ENCODE results near the gene GRIP2.
A peak's percentile ranks its signal among the peaks of the same experiment; 100 is the strongest.

GRIP2 gene

DNA sequence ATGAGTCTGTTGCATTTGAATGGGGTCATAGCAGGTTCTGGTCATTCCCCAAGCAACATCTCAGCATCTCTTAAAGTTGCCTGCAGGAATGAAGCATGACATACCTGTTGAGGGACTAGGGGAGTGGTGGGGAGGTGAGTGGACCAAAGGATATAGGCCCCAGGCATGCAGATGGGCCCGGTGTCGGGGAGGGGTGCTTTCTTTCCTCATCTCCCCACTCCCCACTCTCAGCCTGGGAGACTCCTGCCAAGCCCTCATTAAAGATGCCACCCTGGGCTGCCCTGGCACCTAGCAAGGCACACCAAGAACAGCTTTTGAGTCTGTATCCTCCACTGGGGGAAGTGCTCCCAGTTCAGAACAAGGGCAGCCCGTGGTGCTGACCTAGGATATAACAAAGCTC, 54.2 kb downstream of the GRIP2 start:
- no peak for DNase-seq (ENCODE audit: low read depth in 2 of 2)

DNA sequence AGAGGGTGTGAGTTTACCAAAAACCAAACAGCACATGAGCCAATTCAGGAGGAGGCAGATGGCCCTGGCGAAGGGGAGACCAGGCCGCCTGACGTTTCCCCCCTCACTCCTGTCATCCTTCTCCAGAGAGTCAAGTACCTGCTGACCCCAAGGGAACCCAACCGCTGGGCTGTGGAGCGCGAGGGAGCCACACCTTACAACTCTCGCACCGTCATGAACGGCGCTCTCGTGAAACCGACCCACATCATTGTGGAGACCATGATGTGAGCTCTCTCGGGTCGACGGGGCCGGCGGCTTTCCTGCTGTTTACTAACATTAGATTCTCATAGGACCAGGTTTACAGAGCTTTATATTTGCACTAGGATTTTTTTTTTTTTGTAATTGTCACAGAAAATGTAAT, 55.4 kb downstream of the GRIP2 start:
- no peak for DNase-seq (ENCODE audit: low read depth in 2 of 2)

DNA sequence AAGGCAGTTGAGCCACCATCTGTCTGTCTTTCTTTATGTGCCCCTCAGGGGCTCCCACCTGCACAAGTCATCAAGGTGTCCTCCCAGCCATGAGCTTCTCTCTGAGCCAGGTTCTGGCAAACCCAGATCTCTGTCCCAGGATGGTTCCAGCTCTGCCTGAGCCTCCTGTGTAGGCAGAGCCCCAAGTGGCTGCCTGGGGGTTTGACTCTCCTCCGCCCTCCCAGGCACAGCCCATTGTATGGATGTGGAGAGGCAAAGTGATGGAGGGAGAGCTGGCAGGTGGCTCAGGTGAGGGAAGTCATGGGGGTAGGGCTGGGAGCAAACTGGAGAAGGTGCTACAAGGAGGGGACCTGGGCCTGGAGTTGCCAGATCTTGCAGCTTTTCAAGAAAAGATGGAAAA, 56.9 kb downstream of the GRIP2 start:
- no peak for DNase-seq (ENCODE audit: low read depth in 2 of 2)

DNA sequence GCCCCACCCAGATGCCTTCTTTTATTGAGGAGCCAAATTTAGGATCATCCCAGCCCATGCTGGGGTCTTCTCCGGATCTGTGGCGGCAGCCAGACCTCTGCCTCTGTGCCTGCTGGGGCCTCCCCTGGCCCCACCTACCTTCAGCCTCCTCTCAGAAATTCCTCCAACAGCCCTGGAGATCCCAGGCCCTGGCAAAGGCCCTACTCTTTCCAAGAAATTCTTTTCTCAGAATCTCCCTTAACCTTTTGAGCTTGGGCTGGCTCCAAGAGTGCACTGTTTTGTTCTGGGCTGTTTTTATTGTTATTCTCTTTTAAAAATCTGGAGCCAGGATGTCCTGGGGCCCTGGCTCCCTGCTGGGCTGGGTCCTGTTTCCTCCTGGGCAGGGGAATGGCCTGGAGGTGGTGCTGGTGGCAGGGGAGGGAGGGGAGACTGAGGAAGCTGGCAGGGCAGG, 57.8 kb downstream of the GRIP2 start:
- DNase-seq (ENCODE audit: low read depth in 2 of 2): no peak

DNA sequence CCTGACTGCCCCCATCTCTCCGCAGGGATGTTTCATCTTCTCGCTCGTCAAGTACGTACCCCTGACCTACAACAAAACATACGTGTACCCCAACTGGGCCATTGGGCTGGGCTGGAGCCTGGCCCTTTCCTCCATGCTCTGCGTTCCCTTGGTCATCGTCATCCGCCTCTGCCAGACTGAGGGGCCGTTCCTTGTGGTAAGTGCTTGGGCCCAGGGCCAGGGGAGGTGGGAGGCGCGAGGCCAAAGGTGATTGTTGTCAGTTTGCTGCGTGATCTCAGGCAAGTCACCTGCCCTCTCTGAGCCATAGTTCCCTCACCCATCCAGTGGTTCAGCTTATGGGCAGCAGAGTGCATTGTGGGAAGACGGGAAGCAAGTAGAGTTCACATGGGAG, 58.5 kb downstream of the GRIP2 start:
- DNase-seq (ENCODE audit: low read depth in 2 of 2): no peak

DNA sequence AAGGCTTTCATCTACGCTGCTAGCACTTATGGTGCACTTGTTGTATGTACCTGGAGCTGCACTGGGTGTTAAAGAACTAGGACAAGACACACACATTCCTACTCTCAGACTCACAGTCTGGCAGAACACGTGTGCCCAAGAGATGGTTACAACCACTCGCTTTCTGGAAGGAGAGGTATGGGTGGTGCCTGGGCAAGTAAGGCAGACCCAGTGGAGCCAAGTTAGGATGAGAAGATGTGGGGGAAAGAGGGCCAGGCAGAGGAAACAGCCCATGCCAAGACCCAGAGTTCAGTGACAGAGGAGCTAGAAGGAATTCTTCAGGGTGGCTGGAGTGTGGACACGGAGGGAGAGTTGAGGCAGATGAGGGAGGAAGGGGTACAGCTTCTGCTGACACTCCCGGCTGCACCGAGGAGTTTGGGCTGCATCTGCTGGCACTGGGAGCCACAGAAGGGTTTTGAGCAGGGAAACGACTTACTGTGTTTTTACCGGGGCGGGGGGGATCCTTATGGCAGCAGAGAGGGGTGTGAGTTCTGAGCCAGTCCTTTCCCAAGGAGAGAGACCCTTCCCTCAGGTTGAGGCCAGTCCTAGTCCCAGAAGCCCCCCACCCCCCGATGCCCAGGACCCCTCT, 59.0 kb downstream of the GRIP2 start:
- DNase-seq (ENCODE audit: low read depth in 2 of 2): no peak

DNA sequence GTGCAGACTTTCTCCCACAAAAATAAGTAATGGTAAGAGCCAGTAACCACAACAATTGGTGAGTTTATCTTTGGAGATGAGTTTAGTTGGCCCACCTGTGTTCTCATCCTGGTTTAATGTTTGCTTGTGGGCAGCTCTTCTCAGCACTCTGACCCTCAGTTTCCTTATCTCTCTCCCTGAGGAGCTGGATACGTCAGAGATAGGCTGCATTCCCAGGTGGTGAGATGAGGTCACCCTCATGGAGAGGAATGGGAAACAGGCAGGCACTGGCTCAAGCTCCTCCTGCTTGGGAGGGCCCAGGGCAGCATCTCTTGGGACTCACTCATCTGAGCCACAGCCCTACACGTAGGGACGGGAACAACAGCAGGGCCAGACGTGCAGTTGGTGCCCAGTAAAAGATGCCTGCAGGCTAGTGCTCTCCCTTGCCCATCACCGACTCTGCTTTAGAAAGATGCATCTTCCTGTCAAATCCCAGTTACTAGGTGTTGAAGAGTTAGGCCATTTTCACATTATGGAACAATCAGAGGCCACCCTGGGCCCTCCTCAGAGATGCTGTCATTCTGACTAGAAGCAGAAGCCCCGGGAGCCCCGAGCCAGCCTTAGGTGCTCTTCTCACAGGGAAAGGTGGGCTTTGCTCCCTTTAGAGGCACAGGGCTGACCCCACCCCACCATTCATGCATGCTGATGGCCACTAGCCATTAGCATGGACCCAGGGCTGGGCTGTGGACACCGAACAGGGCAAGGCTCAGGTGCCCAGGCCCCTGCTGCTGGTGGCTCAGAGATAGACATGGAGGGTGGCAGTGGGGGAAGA, 59.7 kb downstream of the GRIP2 start:
- DNase-seq (ENCODE audit: low read depth in 2 of 2): no peak

DNA sequence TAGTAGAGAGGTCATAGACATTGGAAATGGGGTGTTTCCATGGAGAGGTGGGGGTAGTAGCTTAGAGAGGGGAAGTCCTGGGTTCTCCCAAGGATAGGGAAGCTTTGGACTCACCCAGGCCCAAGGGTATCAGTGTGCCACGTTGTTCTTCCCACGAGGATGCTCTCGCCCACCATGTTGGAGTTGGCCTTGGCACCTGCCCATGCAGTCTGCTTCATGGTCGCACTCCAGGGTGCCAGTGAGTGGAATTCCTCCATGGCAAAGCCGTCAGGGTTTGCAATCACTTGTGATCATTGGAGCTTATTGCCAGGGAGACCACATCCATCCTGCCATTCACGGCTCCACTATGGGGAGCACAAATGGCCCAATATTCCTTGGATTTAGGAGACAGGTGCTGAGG, 60.6 kb downstream of the GRIP2 start:
- no peak for DNase-seq (ENCODE audit: low read depth in 2 of 2)

DNA sequence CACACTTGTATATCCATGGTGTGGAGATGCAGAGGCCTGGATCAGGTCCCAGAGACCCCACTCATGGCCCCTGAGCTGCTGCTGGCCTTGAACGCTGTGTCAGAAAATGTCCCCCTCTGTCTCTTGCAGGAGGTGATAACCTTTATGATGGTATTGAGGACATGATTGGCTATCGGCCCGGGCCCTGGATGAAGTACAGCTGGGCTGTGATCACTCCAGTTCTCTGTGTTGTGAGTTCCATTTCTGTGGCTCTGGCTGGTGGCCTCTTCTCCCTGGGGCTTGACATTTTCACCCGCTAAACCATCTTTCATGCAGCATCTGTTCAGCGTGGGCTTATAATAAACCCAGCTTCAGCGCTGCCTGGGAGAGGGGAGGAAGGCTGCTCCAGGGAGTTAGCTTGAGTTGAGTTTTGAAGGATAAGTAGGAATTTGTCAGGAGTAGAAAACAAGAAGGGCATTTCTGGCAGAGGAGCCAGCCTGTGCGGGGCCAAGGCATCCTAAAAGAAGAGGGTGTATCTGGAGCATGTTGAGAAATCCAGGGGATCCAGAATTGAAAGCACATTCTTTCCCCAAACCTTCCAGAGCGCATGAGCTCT, 61.1 kb downstream of the GRIP2 start:
- DNase-seq (ENCODE audit: low read depth in 2 of 2): no peak

DNA sequence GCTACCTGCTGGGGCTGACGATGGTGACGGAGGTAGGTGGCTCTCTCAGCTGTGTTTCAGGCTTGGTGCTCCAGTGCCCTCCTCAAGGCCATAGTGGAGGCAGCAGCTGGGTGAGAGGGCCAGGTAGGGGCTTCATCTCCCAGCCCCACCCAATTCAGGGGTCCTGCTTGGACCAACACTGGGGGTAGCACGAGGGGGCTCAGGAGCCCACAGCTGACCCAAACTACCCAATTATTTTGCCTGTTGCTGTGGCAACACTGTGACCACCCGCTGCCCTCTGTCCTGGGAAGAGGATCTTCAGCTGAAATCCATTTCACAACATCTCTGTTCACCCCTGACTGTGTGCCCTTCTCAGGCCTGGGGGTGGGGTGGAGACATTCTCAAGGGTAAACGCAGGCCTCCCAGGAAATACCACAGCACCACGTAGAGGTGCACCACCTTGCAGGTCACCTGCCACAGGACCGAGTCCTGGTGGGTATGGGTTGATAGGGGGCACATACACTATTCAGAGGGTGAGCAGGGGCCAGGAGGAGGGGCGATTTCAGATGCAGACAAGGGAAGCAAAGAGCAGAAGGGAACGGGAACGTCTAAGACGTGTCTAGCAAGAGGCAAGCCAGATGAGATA, 62.7 kb downstream of the GRIP2 start:
- DNase-seq (ENCODE audit: low read depth in 2 of 2): no peak

DNA sequence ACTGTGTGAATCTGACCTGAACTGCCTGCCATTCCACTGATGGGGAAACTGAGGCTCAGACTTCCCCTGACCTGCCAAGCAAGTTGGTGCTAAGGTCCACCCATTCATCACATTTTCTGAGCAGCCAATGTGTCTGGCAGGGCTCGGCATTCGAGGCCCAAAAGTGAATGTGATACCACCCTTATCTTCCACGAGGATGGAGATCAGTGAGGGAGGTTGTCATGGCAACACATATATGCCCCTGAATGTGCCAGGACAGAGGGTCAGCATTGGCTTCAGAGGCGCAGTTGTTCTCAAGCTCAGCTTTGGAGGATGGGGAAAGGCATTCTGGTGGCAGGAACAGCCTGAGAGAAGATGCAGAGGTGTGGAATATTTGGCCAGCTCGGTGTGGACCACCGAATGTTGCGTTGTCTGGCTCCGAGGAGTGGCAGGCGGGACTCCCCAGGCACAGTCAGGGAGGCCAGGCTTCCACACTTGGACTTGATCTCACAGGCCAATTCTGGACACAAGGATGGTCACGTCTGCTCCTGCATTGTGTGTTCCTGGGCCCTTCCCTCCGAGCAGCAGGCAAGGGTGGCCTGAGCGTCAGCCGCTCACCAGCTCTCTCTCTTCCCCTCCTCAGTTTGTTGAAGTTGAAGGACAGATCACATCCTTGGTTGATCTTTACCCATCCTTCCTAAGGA, 63.4 kb downstream of the GRIP2 start:
- no peak for DNase-seq (ENCODE audit: low read depth in 2 of 2)

DNA sequence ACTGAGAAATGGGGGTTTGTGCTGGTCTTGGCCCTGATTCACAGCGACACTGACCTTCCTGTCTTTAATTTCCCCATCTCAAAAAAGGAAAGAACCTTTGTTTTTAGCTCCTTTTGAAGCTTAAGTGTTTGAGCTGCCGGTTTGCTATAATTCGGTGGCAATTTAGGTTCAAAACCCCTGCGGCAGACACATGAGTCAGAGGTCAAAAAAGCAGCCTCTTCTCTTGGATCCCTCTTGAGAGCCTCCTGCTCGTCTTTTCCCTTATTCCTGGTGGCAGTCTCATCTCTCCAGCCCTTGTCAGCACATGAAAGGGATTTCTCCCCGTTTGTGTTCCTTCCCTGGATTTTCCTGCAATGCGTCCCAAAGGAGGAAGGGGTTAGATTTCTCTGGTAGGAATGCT, 64.5 kb downstream of the GRIP2 start:
- DNase-seq (ENCODE audit: low read depth in 2 of 2): no peak

DNA sequence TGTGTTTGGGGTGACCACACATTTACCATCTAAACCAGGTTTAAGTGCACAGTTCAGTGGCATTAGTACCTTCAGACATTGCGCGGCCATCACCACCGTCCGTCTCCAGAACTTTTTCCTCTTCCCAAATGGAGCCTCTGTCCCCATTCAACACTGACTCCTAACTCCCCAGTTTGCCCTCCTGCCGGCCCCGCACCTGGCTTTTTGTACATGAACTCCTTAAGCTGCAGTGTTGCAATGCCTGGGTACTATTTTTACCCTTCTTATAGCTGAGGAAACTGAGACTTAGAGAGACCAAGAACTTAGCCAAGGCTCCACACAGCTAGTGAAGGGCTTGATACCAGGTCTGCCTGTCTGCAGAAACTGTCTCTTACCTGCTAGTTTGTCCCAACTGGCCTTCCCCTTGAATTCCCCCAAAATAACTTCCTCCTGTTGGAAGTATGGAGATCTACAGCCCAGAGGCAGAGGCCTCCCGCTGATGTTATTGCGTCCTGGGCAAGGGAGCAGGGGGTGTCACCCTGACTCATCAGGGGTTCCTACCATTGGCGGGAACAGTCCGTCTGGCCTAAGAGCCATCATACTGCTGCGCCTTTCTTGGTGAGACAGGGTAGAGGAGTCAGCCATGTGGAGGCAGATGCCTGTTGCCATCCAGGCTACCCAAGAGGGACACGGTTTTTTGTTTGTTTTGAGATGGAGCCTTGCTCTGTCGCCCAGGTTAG, 65.6 kb downstream of the GRIP2 start:
- DNase-seq (ENCODE audit: low read depth in 2 of 2): no peak

DNA sequence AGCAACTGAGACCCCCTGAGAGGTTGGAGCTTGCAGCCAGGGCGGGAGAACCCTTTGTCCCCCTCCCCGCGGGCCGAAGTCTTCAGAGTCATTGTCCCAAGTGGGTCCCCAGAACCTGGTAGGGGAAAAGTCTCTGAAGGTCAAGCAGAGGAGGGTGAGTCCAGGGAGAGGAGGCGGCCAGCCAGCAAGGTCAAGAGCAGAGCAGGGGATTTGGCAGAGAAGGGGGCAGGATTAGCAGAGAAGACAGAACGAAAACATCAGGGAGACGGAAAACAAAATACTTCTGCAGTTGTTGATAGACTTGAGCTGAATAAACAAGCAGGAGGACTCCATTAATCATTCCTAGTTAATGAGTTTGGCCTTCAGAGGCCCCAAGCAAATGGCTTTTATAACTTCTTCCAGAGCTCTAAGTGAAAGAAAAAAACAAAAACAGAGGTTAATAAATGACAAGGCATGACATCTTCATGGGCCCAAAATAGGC, 66.7 kb downstream of the GRIP2 start:
- no peak for DNase-seq (ENCODE audit: low read depth in 2 of 2)

DNA sequence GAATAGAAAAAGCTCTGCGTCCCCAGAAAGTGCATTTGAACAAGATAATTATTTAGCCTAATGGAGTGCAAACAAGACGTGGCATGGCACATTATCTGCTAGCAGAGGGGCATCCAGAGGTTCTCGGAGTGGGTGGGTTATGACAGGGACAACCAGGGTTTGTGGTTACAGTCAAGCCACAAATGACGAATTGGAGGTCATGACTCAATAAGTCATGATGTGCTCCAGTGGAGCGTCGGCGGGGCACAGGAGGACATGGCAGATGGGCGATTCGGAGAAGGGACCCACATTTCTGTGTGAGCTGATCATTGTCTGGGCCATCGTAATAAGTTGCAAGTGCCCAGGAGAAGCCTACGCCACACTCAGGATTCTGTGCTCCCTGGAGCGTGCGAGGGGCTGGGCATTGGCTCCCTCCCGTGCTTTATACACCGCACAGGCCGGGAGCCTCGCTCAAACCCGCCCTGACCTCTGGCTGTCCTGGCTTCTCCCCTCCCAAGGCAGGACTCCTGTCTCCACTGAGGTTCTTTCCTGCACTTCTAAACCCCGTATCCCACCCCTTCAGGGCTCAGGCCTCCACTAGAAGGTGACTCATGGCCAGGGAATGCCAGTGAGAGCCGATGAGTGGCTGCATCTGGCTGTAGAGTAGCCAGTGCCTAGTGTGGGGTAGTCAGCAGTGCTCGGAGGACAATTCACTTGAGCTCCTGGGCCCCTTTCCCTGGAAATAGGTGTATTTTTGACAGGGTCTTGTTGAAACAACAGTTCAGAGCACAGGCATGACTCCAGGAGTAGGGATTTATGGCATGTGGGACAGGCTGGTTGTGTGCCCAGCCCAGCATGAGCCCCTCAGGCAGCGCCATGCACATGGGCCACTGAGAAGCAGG, 67.4 kb downstream of the GRIP2 start:
- DNase-seq (ENCODE audit: low read depth in 2 of 2): no peak

DNA sequence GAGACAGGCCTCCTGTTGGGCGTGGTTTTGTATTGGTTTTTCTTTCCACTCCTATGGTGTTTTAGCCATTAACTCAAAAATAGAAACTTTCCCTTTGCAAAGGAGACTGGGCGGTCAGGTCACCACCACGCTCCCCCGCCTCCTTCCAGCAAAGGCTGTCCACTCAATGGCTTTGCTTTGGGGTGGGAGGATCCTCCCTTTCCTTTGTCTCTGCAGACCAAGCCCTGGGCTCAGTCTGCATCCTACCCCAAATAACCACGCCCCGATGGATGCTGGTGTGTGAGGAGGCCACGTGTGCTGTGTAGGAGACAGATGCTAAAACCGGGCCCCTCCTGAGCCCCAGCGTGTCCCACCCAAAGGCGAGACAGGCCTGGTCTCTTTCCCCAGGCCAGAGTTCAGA, 68.5 kb downstream of the GRIP2 start:
- DNase-seq (ENCODE audit: low read depth in 2 of 2): no peak

DNA sequence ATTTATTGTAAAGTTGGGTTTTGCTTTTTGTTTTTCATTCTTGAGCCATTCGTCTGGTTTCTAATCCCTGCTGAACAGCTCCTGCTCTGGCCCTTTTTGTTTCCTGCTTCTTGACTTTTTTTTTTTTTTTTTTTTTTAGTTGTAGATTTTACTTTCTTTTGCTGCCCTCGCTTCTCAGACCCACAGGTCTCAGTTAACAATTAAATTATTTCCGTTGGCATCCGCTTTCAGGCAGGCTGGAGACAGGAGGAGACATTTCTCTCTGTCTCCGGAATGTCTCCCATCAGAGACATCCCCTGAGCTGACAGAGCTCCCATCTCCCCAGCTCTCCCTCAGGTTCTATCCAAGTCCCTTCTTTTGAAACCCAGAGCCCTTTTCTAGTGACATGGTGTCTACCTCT, 69.1 kb downstream of the GRIP2 start:
- DNase-seq (ENCODE audit: low read depth in 2 of 2): no peak

DNA sequence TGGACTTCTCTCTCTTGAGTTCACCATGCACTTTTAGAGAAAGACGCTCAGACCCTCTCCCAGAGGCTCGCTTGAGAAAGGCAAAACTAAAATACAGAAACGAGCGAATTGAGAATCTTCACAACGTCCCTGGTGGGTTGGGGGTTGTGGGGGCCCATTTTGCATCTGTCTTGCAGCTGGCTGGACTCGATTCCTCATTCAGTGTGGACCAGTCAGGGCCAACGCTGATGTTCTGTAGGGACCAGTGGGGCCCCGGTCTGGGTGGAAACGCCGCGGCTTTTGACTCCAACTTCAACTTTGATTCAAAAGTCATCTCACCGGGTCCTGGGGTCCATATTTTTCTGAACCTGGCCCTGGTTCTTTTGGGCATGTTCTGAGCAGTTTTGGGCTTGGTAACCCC, 69.7 kb downstream of the GRIP2 start:
- DNase-seq (ENCODE audit: low read depth in 2 of 2): no peak

DNA sequence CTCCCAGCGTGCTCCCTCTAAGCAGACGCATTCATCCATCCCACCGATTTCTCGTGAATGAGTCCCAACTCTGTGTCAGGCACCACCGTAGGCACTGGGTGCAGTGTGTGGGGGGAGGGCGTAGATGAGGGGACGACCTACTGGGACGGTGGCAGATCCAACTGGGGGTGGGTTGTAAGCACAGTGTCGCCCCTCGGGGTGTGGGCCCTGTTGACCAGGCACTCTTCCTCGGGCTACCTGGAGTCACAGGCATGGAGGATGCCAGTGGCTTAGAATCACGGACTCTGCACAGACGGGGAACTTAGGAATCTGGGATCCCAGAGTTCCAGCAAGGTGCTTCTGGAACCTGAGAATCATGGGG, 71.5 kb downstream of the GRIP2 start:
- DNase-seq (ENCODE audit: low read depth in 2 of 2): no peak

DNA sequence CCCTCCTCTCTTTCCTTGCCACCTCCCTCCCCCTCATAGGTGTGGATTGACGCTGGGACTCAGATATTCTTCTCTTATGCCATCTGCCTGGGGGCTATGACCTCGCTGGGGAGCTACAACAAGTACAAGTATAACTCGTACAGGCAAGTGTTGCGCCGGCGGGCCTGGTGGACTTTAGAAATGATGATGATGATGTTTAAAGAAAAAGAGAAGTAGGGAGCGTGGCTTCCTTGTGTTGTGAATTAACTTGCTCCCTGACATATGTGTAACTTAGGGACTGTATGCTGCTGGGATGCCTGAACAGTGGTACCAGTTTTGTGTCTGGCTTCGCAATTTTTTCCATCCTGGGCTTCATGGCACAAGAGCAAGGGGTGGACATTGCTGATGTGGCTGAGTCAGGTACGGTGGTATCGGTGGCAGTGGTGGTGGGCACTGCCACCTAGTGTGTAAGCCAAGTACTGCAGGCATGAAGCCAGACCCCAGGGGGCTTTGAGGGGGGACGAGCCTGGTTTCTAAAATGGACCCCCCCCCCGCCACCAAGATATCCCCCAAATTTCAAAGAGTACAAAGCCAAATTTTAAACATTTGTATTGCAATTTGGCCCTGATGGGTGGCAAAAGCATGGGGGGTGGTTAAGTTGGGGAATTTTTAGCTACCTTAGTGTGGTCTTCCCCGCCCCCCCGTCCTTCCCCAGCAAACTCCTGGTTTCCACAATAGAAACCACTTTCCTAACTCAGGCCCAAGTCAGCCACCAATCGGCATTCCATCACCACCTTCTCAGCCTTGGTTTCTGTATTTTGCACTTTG, 72.1 kb downstream of the GRIP2 start:
- peak; percentile 4 to 5 for DNase-seq (ENCODE audit: low read depth in 2 of 2)

Measured in stimulated activated CD8-positive, alpha-beta memory T cell treated with anti-CD3 and anti-CD28 coated beads, Interleukin-7, amount 100 ng/mL, for 4 hours (primary cell).